Caco-2 (cell line): ENCODE results near the gene SWAP70. TPM values are rescaled to one million over a fixed set of nuclear protein-coding genes. Genes with fewer than 3 reads are reported as not detected.
"Not testable (repeated sequence)": the region's sequence is repeated elsewhere in the genome, so short reads cannot be mapped to it uniquely, and the experiment has no call there.

ENCODE experiments used
- BruUV-seq: library from RNA; stranded (reverse); fragments of 400-500 nt; replicated peaks from 2 replicates; lab custom pipeline; 2021; lab: Mats Ljungman, UMichigan
- CTCF ChIA-PET: fragments of 300-600 bp; sonication (Branson Sonifier 250); formaldehyde crosslinking; loops from one replicate; lab custom pipeline; 2022; ENCODE audit warnings: antibody characterized with exemption; lab: Charles Lee
- POLR2A ChIA-PET: fragments of 300-600 bp; sonication (Branson Sonifier 250); formaldehyde crosslinking; loops from one replicate; lab custom pipeline; 2022; ENCODE audit warnings: antibody characterized with exemption; lab: Charles Lee
- DNase-seq, 2 experiments: peaks; one replicate each; pipeline versions ENCODE4 v3.0.0 to v3.0.0-alpha.2; 2020 to 2022
- H3K27me3 ChIP-seq: replicated peaks from 2 replicates; pipeline ENCODE4 v1.6.0; 2011; ENCODE audit warnings: low read length; ENCODE audit not compliant: control insufficient read depth, insufficient read depth
- H3K36me3 ChIP-seq: 2 replicates; pipeline ENCODE4 v1.5.1; 2011; ENCODE audit warnings: low read length; ENCODE audit not compliant: control insufficient read depth, insufficient read depth
- H3K4me1 ChIP-seq: fragments of 250-450 bp; sonication (Bioruptor Pico); 2 replicates; pipeline ENCODE4 v1.5.1; 2020; ENCODE audit warnings: mild to moderate bottlenecking
- H3K4me3 ChIP-seq: 2 replicates; pipeline ENCODE4 v1.5.1; 2011; ENCODE audit warnings: low read depth, mild to moderate bottlenecking, control low read depth, low read length
- H3K9me3 ChIP-seq: fragments of 250-450 bp; sonication (Bioruptor Pico); 2 replicates; pipeline ENCODE4 v1.5.1; 2020; ENCODE audit warnings: mild to moderate bottlenecking, moderate library complexity
- H3K27ac Mint-ChIP-seq: one replicate; pipeline ENCODE4 v1.8.0; 2022; ENCODE audit warnings: mixed read lengths; ENCODE audit not compliant: unreplicated experiment
- H3K27me3 Mint-ChIP-seq: one replicate; pipeline ENCODE4 v1.8.0; 2022; ENCODE audit warnings: mixed read lengths; ENCODE audit not compliant: insufficient read depth, unreplicated experiment
- H3K36me3 Mint-ChIP-seq: one replicate; pipeline ENCODE4 v1.8.0; 2022; ENCODE audit warnings: mild to moderate bottlenecking, mixed read lengths; ENCODE audit not compliant: insufficient read depth, unreplicated experiment
- H3K4me1 Mint-ChIP-seq: one replicate; pipeline ENCODE4 v1.8.0; 2022; ENCODE audit warnings: low read depth, mixed read lengths; ENCODE audit not compliant: unreplicated experiment
- H3K4me3 Mint-ChIP-seq: one replicate; pipeline ENCODE4 v1.8.0; 2022; ENCODE audit warnings: mild to moderate bottlenecking, moderate library complexity, mixed read lengths; ENCODE audit not compliant: unreplicated experiment
- H3K9me3 Mint-ChIP-seq: one replicate; pipeline ENCODE4 v1.8.0; 2022; ENCODE audit warnings: mixed read lengths; ENCODE audit not compliant: unreplicated experiment
- CTCF ChIP-seq, 2 experiments: fragments of 200-600 bp in 1 of 2; IDR thresholded peaks; 1 replicate in 1 of 2; 2 replicates in 1 of 2; pipeline versions ENCODE4 v1.5.1 to v1.8.0; 2011 to 2022; ENCODE audit warnings: antibody characterized with exemption in 1 of 2, control low read depth in 1 of 2, inconsistent platforms in 1 of 2, low read depth in 1 of 2, low read length in 1 of 2, mild to moderate bottlenecking in 1 of 2, moderate library complexity in 1 of 2; ENCODE audit not compliant: insufficient read depth in 1 of 2, severe bottlenecking in 1 of 2, unreplicated experiment in 1 of 2
- intact Hi-C: fragments of 100-400 bp; cut with micrococcal nuclease; formaldehyde crosslinking; loops from one replicate; pipeline ENCODE4 v1.10.0; 2022; ENCODE audit not compliant: unreplicated experiment
- total RNA-seq: library from RNA; stranded (reverse); gene quantifications from 2 replicates; pipeline ENCODE4 v1.2.3, GENCODE V29; 2022

The SWAP70 gene
- total RNA-seq, 1 experiment from 2014 or later = 42.4 TPM

GRCh38 chr11:9692691-9693090 is 28.8 kb downstream of the SWAP70 start:
- peaks cover 25% of the 10 kb centered on the region for H3K36me3 Mint-ChIP-seq
- no peak overlapping the region for H3K4me3 Mint-ChIP-seq
- Histone ChIP-seq H3K27me3 (no peaks in the 10 kb centered on the region), H3K4me1 (no peaks in the 10 kb centered on the region), H3K36me3 (no peaks in the 10 kb centered on the region; the same call in 1 of the 2 replicates), H3K4me3 (no peak overlapping the region), H3K9me3 (no peaks in the 10 kb centered on the region)
- ChIA-PET CTCF (no interaction called here), POLR2A (no interaction called here)
- intact Hi-C loops = no loop called here
- no peak for TF ChIP-seq CTCF (IDR thresholded peaks at IDR 0.05; ENCODE audit: insufficient read depth in 1 of 2, low read depth in 1 of 2, low read length in 1 of 2, severe bottlenecking in 1 of 2, unreplicated experiment in 1 of 2)
- H3K9me3 Mint-ChIP-seq = no peaks in the 10 kb centered on the region
- no peaks in the 10 kb centered on the region for H3K4me1 Mint-ChIP-seq
- H3K27me3 Mint-ChIP-seq = no peaks in the 10 kb centered on the region
- no TSS peak for BruUV-seq
- no peak for DNase-seq
- H3K27ac Mint-ChIP-seq = no peak overlapping the region

- no peak for TF ChIP-seq CTCF (IDR thresholded peaks at IDR 0.05; ENCODE audit: insufficient read depth in 1 of 2, low read depth in 1 of 2, low read length in 1 of 2, severe bottlenecking in 1 of 2, unreplicated experiment in 1 of 2)
- ChIA-PET POLR2A (no interaction called here), CTCF (no interaction called here)
- Mint-ChIP-seq H3K27me3 (no peaks in the 10 kb centered on the region), H3K9me3 (no peaks in the 10 kb centered on the region), H3K36me3 (peaks cover 25% of the 10 kb centered on the region), H3K27ac (no peak overlapping the region), H3K4me1 (no peaks in the 10 kb centered on the region), H3K4me3 (no peak overlapping the region)
- no peaks in the 10 kb centered on the region for H3K4me1 ChIP-seq
- H3K27me3 ChIP-seq = no peaks in the 10 kb centered on the region
- intact Hi-C loops = no loop called here
- H3K9me3 ChIP-seq = no peaks in the 10 kb centered on the region
- H3K4me3 ChIP-seq = no peak overlapping the region
- no TSS peak for BruUV-seq
- H3K36me3 ChIP-seq = no peaks in the 10 kb centered on the region; the same call in 1 of the 2 replicates
- DNase-seq = no peak
These were observed 30.1 kb downstream of the SWAP70 start for GRCh38 chr11:9693801-9694553.

GRCh38 chr11:9695228-9695627 is 31.4 kb downstream of the SWAP70 start:
- BruUV-seq, H3K27me3 ChIP-seq, intact Hi-C loops, H3K4me3 ChIP-seq, CTCF ChIA-PET, H3K4me1 ChIP-seq, H3K4me1 Mint-ChIP-seq, H3K27ac Mint-ChIP-seq, H3K9me3 ChIP-seq, H3K9me3 Mint-ChIP-seq, H3K27me3 Mint-ChIP-seq, H3K4me3 Mint-ChIP-seq, POLR2A ChIA-PET, DNase-seq, H3K36me3 ChIP-seq: not testable (repeated sequence)
- H3K36me3 Mint-ChIP-seq = peaks cover 25% of the 10 kb centered on the region
